Dermis blood vessel endothelial cell (primary cell): ENCODE measurements around the gene GALK1. TPM values are rescaled to one million over a fixed set of nuclear protein-coding genes. Genes with fewer than 3 reads are reported as not detected.

Experiments
- DNase-seq: peaks from one replicate; pipeline ENCODE4 v3.0.0; 2010
- total RNA-seq: library from RNA; depleted of rRNA; stranded (reverse); fragments of >200 nt; gene quantifications from 2 replicates; pipeline ENCODE4 v1.2.3, GENCODE V29; 2014

The GALK1 gene
- total RNA-seq, 1 donor from 2014 or later: 66.0 TPM

GRCh38 chr17:75724016-75725003, 40.7 kb downstream of the GALK1 start:
- no peak for DNase-seq

GRCh38 chr17:75723171-75723930, 41.6 kb downstream of the GALK1 start:
- no peak for DNase-seq

- no peak for DNase-seq
Observed at GRCh38 chr17:75722542-75723095, 42.4 kb downstream of the GALK1 start.

- DNase-seq: no peak
Observed at GRCh38 chr17:75722076-75722475, 42.9 kb downstream of the GALK1 start.

- DNase-seq: no peak
Observed at GRCh38 chr17:75721463-75722011, 43.5 kb downstream of the GALK1 start.

GRCh38 chr17:75720656-75721462, 44.1 kb downstream of the GALK1 start, which contains the start of gene ITGB4:
TSS of gene ITGB4 (plus strand) at chr17:75721459. CDS start at chr17:75724704, 3,245 bp downstream.
- no peak for DNase-seq

- no peak for DNase-seq
Observed at GRCh38 chr17:75719732-75720131, 45.3 kb downstream of the GALK1 start.

GRCh38 chr17:75712446-75712845, 52.5 kb downstream of the GALK1 start:
- DNase-seq: no peak

Other genes starting within 250 kb of the GALK1 start
- 12.1 and 30.4 TPM in 2 replicates for gene CASKIN2, start 249.7 kb downstream of the GALK1 start, total RNA-seq
- 14.5 and 16.8 TPM in 2 replicates for gene TSEN54, start 248.7 kb downstream of the GALK1 start, total RNA-seq
- gene LLGL2, start 239.5 kb downstream of the GALK1 start, total RNA-seq: 14.8 and 21.9 TPM in 2 replicates
- 7.5 and 28.4 TPM in 2 replicates for gene MYO15B, start 177.4 kb downstream of the GALK1 start, total RNA-seq
- gene SMIM5, start 131.8 kb downstream of the GALK1 start, total RNA-seq: 0.09 TPM in 1 of 2 replicates, not detected in the other
- 14.6 and 16.2 TPM in 2 replicates for gene RECQL5, start 98.0 kb downstream of the GALK1 start, total RNA-seq
- gene SAP30BP, start 97.9 kb downstream of the GALK1 start, total RNA-seq: 68.2 and 84.7 TPM in 2 replicates
- 34.4 and 125 TPM in 2 replicates for gene ITGB4, start 43.7 kb downstream of the GALK1 start, total RNA-seq
- gene UNK, start 19.6 kb upstream of the GALK1 start, total RNA-seq: 10.9 and 12.4 TPM in 2 replicates
- 3.2 and 3.4 TPM in 2 replicates for gene UNC13D, start 79.2 kb upstream of the GALK1 start, total RNA-seq
- gene WBP2, start 90.1 kb upstream of the GALK1 start, total RNA-seq: 19.2 and 54.3 TPM in 2 replicates
- 89.1 and 109 TPM in 2 replicates for gene TRIM47, start 113.4 kb upstream of the GALK1 start, total RNA-seq
- 42.4 and 43.1 TPM in 2 replicates for gene TRIM65, start 131.8 kb upstream of the GALK1 start, total RNA-seq
- 24.0 and 49.3 TPM in 2 replicates for gene MRPL38, start 139.7 kb upstream of the GALK1 start, total RNA-seq
- gene FBF1, start 175.8 kb upstream of the GALK1 start, total RNA-seq: 6.2 and 11.6 TPM in 2 replicates
- gene ACOX1, start 214.0 kb upstream of the GALK1 start, total RNA-seq: 68.4 and 79.8 TPM in 2 replicates
- gene TEN1, start 214.0 kb upstream of the GALK1 start, total RNA-seq: 14.0 and 20.8 TPM in 2 replicates
- 0.51 and 2.1 TPM in 2 replicates for gene CDK3, start 235.7 kb upstream of the GALK1 start, total RNA-seq